MCF 10A (cell line): ENCODE measurements around the gene CD300LB. TPM values are rescaled to one million over a fixed set of nuclear protein-coding genes. Genes with fewer than 3 reads are reported as not detected.
"Not testable (repeated sequence)": the region's sequence is repeated elsewhere in the genome, so short reads cannot be mapped to it uniquely, and the experiment has no call there.

ENCODE experiments used
- BruUV-seq: library from RNA; stranded (reverse); fragments of 400-500 nt; replicated peaks from 2 replicates; lab custom pipeline; 2021; lab: Mats Ljungman, UMichigan
- CTCF ChIA-PET: fragments of 300-600 bp; sonication (Branson Sonifier 250); formaldehyde crosslinking; extraction: SDS; loops from one replicate; lab custom pipeline; 2021; ENCODE audit warnings: antibody characterized with exemption, inconsistent platforms; lab: Yijun Ruan, JAX
- POLR2A ChIA-PET: fragments of 300-600, 350-650 bp; sonication (Branson Sonifier 250); formaldehyde crosslinking; extraction: SDS; loops from one replicate; lab custom pipeline; 2020; ENCODE audit warnings: antibody characterized with exemption, inconsistent platforms; lab: Yijun Ruan, JAX
- DNase-seq: peaks from one replicate; pipeline ENCODE4 v3.0.0-alpha.2; 2018; ENCODE audit not compliant: unreplicated experiment
- H3K27ac Mint-ChIP-seq: one replicate; pipeline ENCODE4 v1.8.0; 2022; ENCODE audit warnings: mild to moderate bottlenecking, low read depth, mixed read lengths; ENCODE audit not compliant: unreplicated experiment
- H3K27me3 Mint-ChIP-seq: one replicate; pipeline ENCODE4 v1.8.0; 2022; ENCODE audit warnings: mixed read lengths; ENCODE audit not compliant: insufficient read depth, unreplicated experiment
- H3K36me3 Mint-ChIP-seq: one replicate; pipeline ENCODE4 v1.8.0; 2022; ENCODE audit warnings: mild to moderate bottlenecking, moderate library complexity, mixed read lengths; ENCODE audit not compliant: insufficient read depth, unreplicated experiment
- H3K4me1 Mint-ChIP-seq: one replicate; pipeline ENCODE4 v1.8.0; 2022; ENCODE audit warnings: mixed read lengths; ENCODE audit not compliant: insufficient read depth, unreplicated experiment
- H3K4me3 Mint-ChIP-seq: one replicate; pipeline ENCODE4 v1.8.0; 2022; ENCODE audit warnings: mild to moderate bottlenecking, moderate library complexity, mixed read lengths; ENCODE audit not compliant: unreplicated experiment
- H3K9me3 Mint-ChIP-seq: one replicate; pipeline ENCODE4 v1.8.0; 2022; ENCODE audit warnings: mixed read lengths; ENCODE audit not compliant: unreplicated experiment
- intact Hi-C: fragments of 100-400 bp; cut with micrococcal nuclease; formaldehyde crosslinking; loops from 2 replicates; pipeline ENCODE4 v1.14.1; 2022
- total RNA-seq: library from RNA; stranded (reverse); gene quantifications from 2 replicates; pipeline ENCODE4 v1.2.3, GENCODE V29; 2022
- TF ChIP-seq, protein P1 (sequence below): fragments of 200-600 bp; IDR thresholded peaks from one replicate; pipeline ENCODE4 v1.8.0; 2022; ENCODE audit warnings: antibody characterized with exemption, mild to moderate bottlenecking; ENCODE audit not compliant: unreplicated experiment

The CD300LB gene
- total RNA-seq, 1 experiment from 2014 or later = not detected

DNA sequence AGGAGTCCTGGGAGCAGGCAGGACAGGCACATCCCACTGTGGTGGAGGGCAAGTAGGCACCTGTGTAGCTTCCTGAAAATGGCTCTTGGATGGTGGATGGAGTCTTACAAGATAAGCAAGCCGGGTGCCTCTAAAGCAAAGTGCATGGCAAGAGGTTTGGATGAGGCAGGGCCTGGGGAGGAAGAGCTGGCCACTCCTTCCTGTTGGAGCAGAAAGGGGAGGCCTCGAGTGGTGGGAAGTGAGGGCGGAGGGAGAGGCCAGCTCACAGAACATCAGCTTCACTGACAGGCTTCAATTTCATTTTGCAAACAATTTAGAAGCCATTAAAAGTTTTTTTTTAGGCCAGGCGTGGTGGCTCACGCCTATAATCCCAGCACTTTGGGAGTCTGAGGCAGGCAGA lies 33.8 kb downstream of the CD300LB start:
- Mint-ChIP-seq H3K9me3 (no peaks in the 10 kb centered on the region), H3K27ac (no peak overlapping the region), H3K4me3 (no peak overlapping the region), H3K4me1 (no peaks in the 10 kb centered on the region), H3K36me3 (no peaks in the 10 kb centered on the region), H3K27me3 (peaks cover 10% of the 10 kb centered on the region)
- intact Hi-C loops = no loop called here
- TF ChIP-seq, protein P1, sequence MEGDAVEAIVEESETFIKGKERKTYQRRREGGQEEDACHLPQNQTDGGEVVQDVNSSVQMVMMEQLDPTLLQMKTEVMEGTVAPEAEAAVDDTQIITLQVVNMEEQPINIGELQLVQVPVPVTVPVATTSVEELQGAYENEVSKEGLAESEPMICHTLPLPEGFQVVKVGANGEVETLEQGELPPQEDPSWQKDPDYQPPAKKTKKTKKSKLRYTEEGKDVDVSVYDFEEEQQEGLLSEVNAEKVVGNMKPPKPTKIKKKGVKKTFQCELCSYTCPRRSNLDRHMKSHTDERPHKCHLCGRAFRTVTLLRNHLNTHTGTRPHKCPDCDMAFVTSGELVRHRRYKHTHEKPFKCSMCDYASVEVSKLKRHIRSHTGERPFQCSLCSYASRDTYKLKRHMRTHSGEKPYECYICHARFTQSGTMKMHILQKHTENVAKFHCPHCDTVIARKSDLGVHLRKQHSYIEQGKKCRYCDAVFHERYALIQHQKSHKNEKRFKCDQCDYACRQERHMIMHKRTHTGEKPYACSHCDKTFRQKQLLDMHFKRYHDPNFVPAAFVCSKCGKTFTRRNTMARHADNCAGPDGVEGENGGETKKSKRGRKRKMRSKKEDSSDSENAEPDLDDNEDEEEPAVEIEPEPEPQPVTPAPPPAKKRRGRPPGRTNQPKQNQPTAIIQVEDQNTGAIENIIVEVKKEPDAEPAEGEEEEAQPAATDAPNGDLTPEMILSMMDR = no peak
- BruUV-seq = no TSS peak
- CTCF ChIA-PET = interaction anchor here (0.6 to 2.2 kb wide), 3 partner anchors 118 to 295 kb away, joined by 3 to 10 read pairs (median 7); no protein-coding TSS in a partner anchor
- POLR2A ChIA-PET = no interaction called here
- DNase-seq = no peak

DNA sequence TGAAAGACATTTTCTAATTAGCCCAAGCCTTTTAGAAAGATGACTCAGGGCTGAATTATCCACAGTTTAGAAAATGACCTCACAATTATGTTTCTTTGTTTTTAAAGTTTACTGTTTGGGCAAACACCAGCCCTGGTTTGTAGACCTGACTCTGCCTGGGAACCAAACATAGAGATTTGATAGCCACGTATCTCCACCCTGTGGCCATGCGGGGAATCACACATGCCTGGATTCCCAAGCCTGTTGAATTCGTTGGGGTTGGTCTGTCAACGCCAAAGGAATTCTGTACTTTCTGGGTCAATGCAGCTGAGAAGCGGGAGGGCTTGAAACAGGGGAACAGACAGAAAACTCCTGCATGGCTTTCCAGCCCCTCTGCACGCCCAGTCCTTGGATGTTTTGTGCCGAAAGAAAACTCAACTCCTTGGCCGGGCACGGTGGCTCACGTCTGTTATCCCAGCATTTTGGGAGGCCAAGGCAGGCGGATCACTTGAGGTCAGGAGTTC lies 37.9 kb downstream of the CD300LB start:
- H3K4me1 Mint-ChIP-seq = no peaks in the 10 kb centered on the region
- TF ChIP-seq, protein P1 = peak; percentile 82
- no peak overlapping the region for H3K27ac Mint-ChIP-seq
- no TSS peak for BruUV-seq
- ChIA-PET CTCF (interaction anchor here (0.5 to 4.1 kb wide), 9 partner anchors 16 to 490 kb away, joined by 3 to 32 read pairs (median 4); no protein-coding TSS in a partner anchor), POLR2A (no interaction called here)
- peaks cover 28% of the 10 kb centered on the region for H3K27me3 Mint-ChIP-seq
- intact Hi-C loops = loop anchor here (1.0 kb wide), 4 partner anchors 36 to 125 kb away; no protein-coding TSS in a partner anchor
- H3K4me3 Mint-ChIP-seq = no peak overlapping the region
- H3K9me3 Mint-ChIP-seq = no peaks in the 10 kb centered on the region
- peak; percentile 70 for DNase-seq
- H3K36me3 Mint-ChIP-seq = no peaks in the 10 kb centered on the region

DNA sequence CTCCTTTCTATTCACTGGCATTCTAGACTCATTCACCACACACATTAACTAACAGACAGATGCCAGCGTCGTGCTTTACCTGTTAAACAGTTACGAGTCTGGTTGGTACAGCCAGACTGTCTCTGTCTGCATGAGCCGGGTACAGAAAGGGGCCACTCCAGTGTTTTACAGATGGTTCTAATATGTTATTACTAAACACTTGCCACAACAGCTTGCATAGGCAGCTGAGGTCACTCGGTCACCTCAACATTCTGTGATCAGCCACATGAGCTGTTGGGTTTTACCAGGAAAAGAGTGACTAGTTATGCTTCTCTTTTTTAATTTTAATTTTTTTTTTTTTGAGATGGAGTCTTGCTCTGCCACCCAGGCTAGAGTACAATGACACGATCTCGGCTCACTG lies 39.6 kb downstream of the CD300LB start:
- Mint-ChIP-seq H3K9me3 (no peaks in the 10 kb centered on the region), H3K27me3 (peaks cover 28% of the 10 kb centered on the region), H3K27ac (no peak overlapping the region), H3K36me3 (no peaks in the 10 kb centered on the region), H3K4me1 (no peaks in the 10 kb centered on the region), H3K4me3 (no peak overlapping the region)
- POLR2A ChIA-PET = interaction anchor here (0.6 to 1.1 kb wide), 3 partner anchors 11 to 125 kb away, joined by 3 to 4 read pairs (median 3); no protein-coding TSS in a partner anchor
- no peak for DNase-seq
- CTCF ChIA-PET = interaction anchor here (0.6 to 4.1 kb wide), 7 partner anchors 11 to 306 kb away, joined by 3 to 32 read pairs (median 4); no protein-coding TSS in a partner anchor
- BruUV-seq = no TSS peak
- intact Hi-C loops = no loop called here
- TF ChIP-seq, protein P1 = no peak

DNA sequence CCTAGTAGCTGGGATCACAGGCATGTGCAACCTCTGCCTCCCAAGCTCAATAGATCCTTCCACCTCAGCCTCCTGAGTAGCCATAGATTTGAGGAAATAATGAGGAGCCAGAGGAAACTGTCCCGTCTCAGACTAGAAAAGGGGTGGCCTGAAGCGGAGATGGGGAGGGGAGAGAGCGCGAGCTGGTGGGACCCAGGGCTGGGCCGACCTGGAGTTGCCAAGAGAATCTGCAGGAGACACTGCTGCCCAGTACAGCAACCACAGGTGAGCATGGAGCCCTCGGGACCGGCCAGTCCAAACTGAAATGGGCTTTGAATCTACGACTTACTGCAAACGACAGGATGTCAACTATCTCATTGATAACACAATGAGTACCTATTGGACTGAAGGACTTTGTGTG lies 40.6 kb downstream of the CD300LB start:
- TF ChIP-seq, protein P1 = no peak
- H3K4me1 Mint-ChIP-seq = no peaks in the 10 kb centered on the region
- peaks cover 28% of the 10 kb centered on the region for H3K27me3 Mint-ChIP-seq
- no peak for DNase-seq
- ChIA-PET POLR2A (no interaction called here), CTCF (interaction anchor here (0.5 to 4.1 kb wide), 6 partner anchors 33 to 285 kb away, joined by 3 to 32 read pairs (median 4); partner anchors contain the start of gene BTBD17)
- no peak overlapping the region for H3K27ac Mint-ChIP-seq
- BruUV-seq = no TSS peak
- no peak overlapping the region for H3K4me3 Mint-ChIP-seq
- H3K36me3 Mint-ChIP-seq = no peaks in the 10 kb centered on the region
- H3K9me3 Mint-ChIP-seq = no peaks in the 10 kb centered on the region
- intact Hi-C loops = no loop called here

DNA sequence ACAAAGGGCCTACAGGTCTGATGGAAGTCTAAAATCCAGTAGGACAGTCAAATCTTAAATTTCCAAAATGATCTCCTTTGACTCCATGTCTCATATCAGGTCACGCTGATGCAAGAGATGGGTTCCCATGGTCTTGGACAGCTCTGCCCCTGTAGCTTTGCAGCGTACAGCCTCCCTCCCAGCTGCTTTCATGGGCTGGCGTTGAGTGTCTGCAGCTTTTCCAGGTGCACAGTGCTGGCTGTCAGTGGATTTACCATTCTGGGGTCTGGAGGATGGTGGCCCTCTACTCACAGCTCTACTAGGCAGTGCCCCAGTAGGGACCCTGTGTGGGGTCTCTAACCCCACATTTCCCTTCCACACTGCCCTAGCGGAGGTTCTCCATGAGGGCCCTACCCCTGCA lies 43.0 kb downstream of the CD300LB start:
- CTCF ChIA-PET = interaction anchor here (0.5 to 1.3 kb wide), 2 partner anchors 109 to 119 kb away, joined by 4 read pairs; no protein-coding TSS in a partner anchor
- H3K36me3 Mint-ChIP-seq, H3K4me1 Mint-ChIP-seq, POLR2A ChIA-PET, H3K4me3 Mint-ChIP-seq, intact Hi-C loops, H3K9me3 Mint-ChIP-seq, H3K27ac Mint-ChIP-seq, DNase-seq, BruUV-seq: not testable (repeated sequence)
- peaks cover 30% of the 10 kb centered on the region for H3K27me3 Mint-ChIP-seq
